SK-N-SH treated with all-trans-retinoic acid at 6 μM for 48 hours (cell line): ENCODE measurements around the gene MYL3.

Source experiments
- ATAC-seq: fragments of 200-7000 bp; cut with Tn5 transposase; 3 replicates; pipeline ENCODE4 v1.9.1; 2020; ENCODE audit warnings: mild to moderate bottlenecking, moderate library complexity
- BACH2 ChIP-seq: fragments of 250-450 bp; sonication (Bioruptor Pico); IDR thresholded peaks from 2 replicates; pipeline ENCODE4 v1.9.0; 2021; ENCODE audit warnings: mild to moderate bottlenecking, borderline replicate concordance
- CREB5 ChIP-seq: fragments of 250-450 bp; sonication (Bioruptor Pico); IDR thresholded peaks from 2 replicates; pipeline ENCODE4 v1.5.1; 2020; ENCODE audit warnings: low read depth, mild to moderate bottlenecking, moderate library complexity
- CSDC2 ChIP-seq: fragments of 250-450 bp; sonication (Bioruptor Pico); IDR thresholded peaks from 2 replicates; pipeline ENCODE4 v1.5.0; 2020; ENCODE audit warnings: mild to moderate bottlenecking, moderate library complexity
- CSRNP3 ChIP-seq: fragments of 250-450 bp; sonication (Bioruptor Pico); IDR thresholded peaks from 2 replicates; pipeline ENCODE4 v1.5.1; 2021; ENCODE audit warnings: mild to moderate bottlenecking, moderate library complexity
- GLIS3 ChIP-seq: fragments of 250-450 bp; sonication (Bioruptor Pico); IDR thresholded peaks from 2 replicates; pipeline ENCODE4 v1.5.0; 2020; ENCODE audit warnings: mild to moderate bottlenecking, moderate library complexity
- OSR1 ChIP-seq: fragments of 250-450 bp; sonication (Bioruptor Pico); IDR thresholded peaks from 2 replicates; pipeline ENCODE4 v1.8.0; 2022; ENCODE audit warnings: moderate library complexity, mild to moderate bottlenecking, inconsistent platforms
- PATZ1 ChIP-seq: fragments of 250-450 bp; sonication (Bioruptor Pico); IDR thresholded peaks from 2 replicates; pipeline ENCODE4 v1.8.0; 2020; ENCODE audit warnings: mild to moderate bottlenecking, moderate library complexity, borderline replicate concordance
- POU6F1 ChIP-seq: fragments of 250-450 bp; sonication (Bioruptor Pico); IDR thresholded peaks from 2 replicates; pipeline ENCODE4 v1.8.0; 2021; ENCODE audit warnings: low read depth, mild to moderate bottlenecking, moderate library complexity, borderline replicate concordance
- RARB ChIP-seq: fragments of 250-450 bp; sonication (Bioruptor Pico); IDR thresholded peaks from 2 replicates; pipeline ENCODE4 v1.8.0; 2021; ENCODE audit warnings: mild to moderate bottlenecking, moderate library complexity
- SNAI2 ChIP-seq: fragments of 250-450 bp; sonication (Bioruptor Pico); IDR thresholded peaks from 2 replicates; pipeline ENCODE4 v1.5.0; 2020; ENCODE audit warnings: mild to moderate bottlenecking, moderate library complexity
- TCF4 ChIP-seq: fragments of 250-450 bp; sonication (Bioruptor Pico); IDR thresholded peaks from 2 replicates; pipeline ENCODE4 v1.8.0; 2021; ENCODE audit warnings: mild to moderate bottlenecking, moderate library complexity, borderline replicate concordance
- TOX ChIP-seq: fragments of 250-450 bp; sonication (Bioruptor Pico); IDR thresholded peaks from 2 replicates; pipeline ENCODE4 v1.8.0; 2021; ENCODE audit warnings: mild to moderate bottlenecking, moderate library complexity, borderline replicate concordance
- TSHZ2 ChIP-seq: fragments of 250-450 bp; sonication (Bioruptor Pico); IDR thresholded peaks from 2 replicates; pipeline ENCODE4 v1.5.0; 2020; ENCODE audit warnings: mild to moderate bottlenecking, moderate library complexity
- ZC3H10 ChIP-seq: fragments of 250-450 bp; sonication (Bioruptor Pico); IDR thresholded peaks from 2 replicates; pipeline ENCODE4 v1.5.1; 2021; ENCODE audit warnings: mild to moderate bottlenecking, moderate library complexity
- ZFP3 ChIP-seq: fragments of 250-450 bp; sonication (Bioruptor Pico); IDR thresholded peaks from 2 replicates; pipeline ENCODE4 v1.5.0; 2020; ENCODE audit warnings: mild to moderate bottlenecking, moderate library complexity
- ZFP30 ChIP-seq: fragments of 450-650 bp; formaldehyde crosslinking; IDR thresholded peaks from 2 replicates; pipeline ENCODE4 v1.5.0; 2022; ENCODE audit warnings: mild to moderate bottlenecking, moderate library complexity
- ZNF565 ChIP-seq: fragments of 450-650 bp; formaldehyde crosslinking; conservative IDR thresholded peaks from 2 replicates; pipeline ENCODE4 v1.5.0; 2020; ENCODE audit warnings: low read depth, mild to moderate bottlenecking, moderate library complexity
- ZNF70 ChIP-seq: fragments of 450-650 bp; formaldehyde crosslinking; IDR thresholded peaks from 2 replicates; pipeline ENCODE4 v1.5.0; 2020; ENCODE audit warnings: mild to moderate bottlenecking, moderate library complexity
- ZNF8 ChIP-seq: fragments of 450-650 bp; formaldehyde crosslinking; IDR thresholded peaks from 2 replicates; pipeline ENCODE4 v1.5.0; 2020; ENCODE audit warnings: mild to moderate bottlenecking, moderate library complexity

MYL3 gene

GRCh38 chr3:46844881-46845312 lies 18.3 kb downstream of the MYL3 start:
- no peak for TF ChIP-seq TCF4 (CRISPR knock-in tag)
- TF ChIP-seq RARB (CRISPR knock-in tag), result no peak
- TF ChIP-seq POU6F1 (CRISPR knock-in tag), result no peak
- TF ChIP-seq CSDC2, result no peak
- no peak for TF ChIP-seq ZNF565
- TF ChIP-seq CREB5 (CRISPR knock-in tag), result no peak
- no peak for TF ChIP-seq BACH2
- no peak for TF ChIP-seq OSR1 (CRISPR knock-in tag)
- no peak for TF ChIP-seq SNAI2 (CRISPR knock-in tag)
- no peak for TF ChIP-seq TSHZ2 (CRISPR knock-in tag)
- no peak for TF ChIP-seq PATZ1 (CRISPR knock-in tag)
- TF ChIP-seq ZC3H10 (CRISPR knock-in tag), result no peak
- TF ChIP-seq ZNF8, result no peak
- no peak for TF ChIP-seq ZNF70 (CRISPR knock-in tag)
- no peak for TF ChIP-seq TOX (CRISPR knock-in tag)
- no peak for TF ChIP-seq GLIS3 (CRISPR knock-in tag)
- no peak for TF ChIP-seq ZFP3 (CRISPR knock-in tag)
- TF ChIP-seq CSRNP3, result no peak
- TF ChIP-seq, all 23 proteins: peak for 0
- ATAC-seq, result no peak

- ATAC-seq, result no peak
These were observed 18.8 kb downstream of the MYL3 start for GRCh38 chr3:46844397-46844796.

More at GRCh38 chr3:46844397-46844796, 18.8 kb downstream of the MYL3 start:
- no peak for TF ChIP-seq ZFP3 (CRISPR knock-in tag)
- TF ChIP-seq RARB (CRISPR knock-in tag), result no peak
- TF ChIP-seq ZC3H10 (CRISPR knock-in tag), result no peak
- TF ChIP-seq OSR1 (CRISPR knock-in tag), result no peak
- TF ChIP-seq POU6F1 (CRISPR knock-in tag), result no peak
- TF ChIP-seq TSHZ2 (CRISPR knock-in tag), result no peak
- no peak for TF ChIP-seq BACH2
- TF ChIP-seq SNAI2 (CRISPR knock-in tag), result no peak
- TF ChIP-seq ZFP30 (CRISPR knock-in tag), result no peak
- no peak for TF ChIP-seq ZNF8
- TF ChIP-seq TCF4 (CRISPR knock-in tag), result no peak
- no peak for TF ChIP-seq CSDC2
